Activated T-helper 2 cell treated with anti-CD3 and anti-CD28 coated beads, Interferon-gamma antibody, Interleukin-2, Interleukin-4, amounts not matched to agents 10 μg/mL and 5 μg/mL and 100 μg/mL, durations not matched to agents 14 hours and 24 hours and 36 hours (primary cell): ENCODE measurements around the gene CELA3B. TPM values are rescaled to one million over a fixed set of nuclear protein-coding genes. Genes with fewer than 3 reads are reported as not detected.
A peak's percentile ranks its signal among the peaks of the same experiment; 100 is the strongest.

Experiments
- DNase-seq: peaks from one replicate; pipeline ENCODE4 v3.0.0; 2021; ENCODE audit warnings: low spot score
- H3K27ac Mint-ChIP-seq: one replicate; pipeline ENCODE4 v1.8.0; 2021; ENCODE audit warnings: mixed read lengths
- H3K27me3 Mint-ChIP-seq: one replicate; pipeline ENCODE4 v1.8.0; 2021; ENCODE audit warnings: low read depth, mixed read lengths
- H3K36me3 Mint-ChIP-seq: one replicate; pipeline ENCODE4 v1.8.0; 2021; ENCODE audit warnings: low read depth, mixed read lengths
- H3K4me1 Mint-ChIP-seq: one replicate; pipeline ENCODE4 v1.8.0; 2021; ENCODE audit warnings: low read depth, mixed read lengths
- H3K4me3 Mint-ChIP-seq: one replicate; pipeline ENCODE4 v1.8.0; 2021; ENCODE audit warnings: low read depth, mild to moderate bottlenecking, moderate library complexity, mixed read lengths
- H3K9me3 Mint-ChIP-seq: one replicate; pipeline ENCODE4 v1.8.0; 2021; ENCODE audit warnings: mixed read lengths
- intact Hi-C: fragments of 100-400 bp; cut with micrococcal nuclease; formaldehyde crosslinking; loops from one replicate; pipeline ENCODE4 v1.15.1; 2023
- total RNA-seq: library from RNA; stranded (reverse); gene quantifications from 2 replicates; pipeline ENCODE4 v1.2.3, GENCODE V29; 2022

Gene CELA3B
- total RNA-seq, 1 donor from 2014 or later: not detected

DNA sequence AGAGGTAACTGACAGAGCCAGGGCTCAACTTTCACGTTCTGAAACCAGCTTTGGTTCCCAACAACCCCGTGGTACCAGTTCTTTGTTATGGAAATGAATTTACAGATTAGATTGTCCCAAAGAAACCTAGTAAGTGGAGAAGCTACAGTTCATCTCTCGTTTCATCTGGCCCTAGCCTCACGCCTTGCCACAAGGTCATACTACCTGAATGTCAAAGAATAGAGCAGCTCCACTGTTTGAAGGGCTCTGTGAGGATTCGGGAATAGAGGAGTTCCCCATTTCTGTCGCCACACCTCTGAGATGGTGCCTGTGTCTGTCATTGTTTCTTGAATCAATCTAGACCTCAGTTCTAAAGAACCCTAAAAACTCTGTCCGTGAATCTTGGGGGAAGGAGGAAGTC lies 60.7 kb downstream of the CELA3B start:
- H3K36me3 Mint-ChIP-seq: no peaks in the 10 kb centered on the region

DNA sequence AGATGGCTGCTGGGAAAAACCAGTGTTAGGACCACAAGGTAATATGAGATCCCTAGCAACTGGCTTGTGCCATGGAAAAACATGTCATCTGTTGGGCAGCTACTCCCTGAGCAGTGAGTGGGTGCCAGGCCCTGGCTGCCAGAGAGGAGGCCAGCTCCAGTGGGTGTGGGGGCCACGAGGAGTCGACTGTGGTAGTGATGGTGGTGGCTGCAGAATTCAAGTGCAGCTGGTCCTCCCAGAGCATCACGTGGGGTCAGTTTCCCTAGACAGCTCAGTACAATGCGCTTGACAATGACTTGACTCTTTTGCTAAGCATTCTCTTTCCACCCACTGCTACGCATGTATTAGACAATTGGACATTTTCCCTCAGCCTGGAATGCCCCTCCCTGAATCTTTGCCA lies 61.2 kb downstream of the CELA3B start:
- H3K27me3 Mint-ChIP-seq: no peaks in the 10 kb centered on the region
- peak overlapping the region; percentile 95 for H3K27ac Mint-ChIP-seq
- H3K4me1 Mint-ChIP-seq: peaks cover 35% of the 10 kb centered on the region
- no peak overlapping the region for H3K4me3 Mint-ChIP-seq
- intact Hi-C loops: no loop called here
- H3K36me3 Mint-ChIP-seq: no peaks in the 10 kb centered on the region
- DNase-seq: no peak
- no peaks in the 10 kb centered on the region for H3K9me3 Mint-ChIP-seq

More for the DNA sequence above, 60.7 kb downstream of the CELA3B start:
- Mint-ChIP-seq H3K4me3 (no peak overlapping the region), H3K27ac (peak overlapping the region; percentile 42), H3K27me3 (no peaks in the 10 kb centered on the region), H3K4me1 (peaks cover 30% of the 10 kb centered on the region), H3K9me3 (no peaks in the 10 kb centered on the region)
- no peak for DNase-seq
- intact Hi-C loops: no loop called here

Other genes with a start within 250 kb of the CELA3B start
- gene USP48, start 193.9 kb upstream of the CELA3B start, total RNA-seq: 101 TPM in 2 replicates
- gene LDLRAD2, start 164.8 kb upstream of the CELA3B start, total RNA-seq: not detected in 2 replicates
- gene HSPG2, start 39.7 kb upstream of the CELA3B start, total RNA-seq: 3.9 and 4.1 TPM in 2 replicates
- gene CELA3A, start 24.6 kb downstream of the CELA3B start, total RNA-seq: not detected in 2 replicates
- gene CDC42, start 75.7 kb downstream of the CELA3B start, total RNA-seq: 342 and 350 TPM in 2 replicates
- gene WNT4, start 166.1 kb downstream of the CELA3B start, total RNA-seq: not detected in 2 replicates